ENCODE results near the gene GAD2.

DNA sequence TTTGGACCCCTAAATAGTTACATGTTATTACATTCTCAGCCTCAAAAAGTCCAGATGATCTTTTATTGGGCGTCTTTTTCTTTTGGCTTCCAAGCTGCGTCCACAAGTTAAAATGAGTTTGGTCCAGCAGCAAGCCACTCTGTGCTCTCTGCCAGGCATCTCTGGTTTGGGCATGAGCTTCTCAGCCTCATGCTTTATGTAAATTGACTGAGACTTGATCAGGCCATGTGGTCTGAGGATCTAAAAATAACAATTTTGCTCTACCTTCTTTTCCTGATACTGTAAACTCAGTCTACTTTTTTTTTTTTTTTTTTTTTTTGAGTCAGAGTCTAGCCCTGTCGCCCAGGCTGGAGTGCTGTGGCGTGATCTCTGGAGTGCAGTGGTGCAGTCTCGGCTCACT is 15.6 kb downstream of the GAD2 start:
- TF ChIP-seq, protein P1, sequence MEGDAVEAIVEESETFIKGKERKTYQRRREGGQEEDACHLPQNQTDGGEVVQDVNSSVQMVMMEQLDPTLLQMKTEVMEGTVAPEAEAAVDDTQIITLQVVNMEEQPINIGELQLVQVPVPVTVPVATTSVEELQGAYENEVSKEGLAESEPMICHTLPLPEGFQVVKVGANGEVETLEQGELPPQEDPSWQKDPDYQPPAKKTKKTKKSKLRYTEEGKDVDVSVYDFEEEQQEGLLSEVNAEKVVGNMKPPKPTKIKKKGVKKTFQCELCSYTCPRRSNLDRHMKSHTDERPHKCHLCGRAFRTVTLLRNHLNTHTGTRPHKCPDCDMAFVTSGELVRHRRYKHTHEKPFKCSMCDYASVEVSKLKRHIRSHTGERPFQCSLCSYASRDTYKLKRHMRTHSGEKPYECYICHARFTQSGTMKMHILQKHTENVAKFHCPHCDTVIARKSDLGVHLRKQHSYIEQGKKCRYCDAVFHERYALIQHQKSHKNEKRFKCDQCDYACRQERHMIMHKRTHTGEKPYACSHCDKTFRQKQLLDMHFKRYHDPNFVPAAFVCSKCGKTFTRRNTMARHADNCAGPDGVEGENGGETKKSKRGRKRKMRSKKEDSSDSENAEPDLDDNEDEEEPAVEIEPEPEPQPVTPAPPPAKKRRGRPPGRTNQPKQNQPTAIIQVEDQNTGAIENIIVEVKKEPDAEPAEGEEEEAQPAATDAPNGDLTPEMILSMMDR (conservative IDR thresholded peaks at IDR 0.05 in 1 of 2, IDR thresholded peaks at IDR 0.05 in 1 of 2; ENCODE audit: extremely low read depth in 1 of 2, insufficient read depth in 1 of 2, low read depth in 1 of 2, low read length in 2 of 2) = no peak
- TF ChIP-seq EZH2 (IDR thresholded peaks at IDR 0.05; ENCODE audit: borderline replicate concordance, low read length) = no peak

All from mammary epithelial cell (primary cell).